HG03025 (cell line): Measurements from ENCODE around the gene TMEM51.

Experiments used
- ATAC-seq: cut with Tn5 transposase; IDR thresholded peaks from one replicate; pipeline ENCODE4 v1.9.1; 2021; ENCODE audit warnings: mild to moderate bottlenecking, moderate library complexity; ENCODE audit not compliant: unreplicated experiment, low FRiP score

Gene TMEM51

DNA sequence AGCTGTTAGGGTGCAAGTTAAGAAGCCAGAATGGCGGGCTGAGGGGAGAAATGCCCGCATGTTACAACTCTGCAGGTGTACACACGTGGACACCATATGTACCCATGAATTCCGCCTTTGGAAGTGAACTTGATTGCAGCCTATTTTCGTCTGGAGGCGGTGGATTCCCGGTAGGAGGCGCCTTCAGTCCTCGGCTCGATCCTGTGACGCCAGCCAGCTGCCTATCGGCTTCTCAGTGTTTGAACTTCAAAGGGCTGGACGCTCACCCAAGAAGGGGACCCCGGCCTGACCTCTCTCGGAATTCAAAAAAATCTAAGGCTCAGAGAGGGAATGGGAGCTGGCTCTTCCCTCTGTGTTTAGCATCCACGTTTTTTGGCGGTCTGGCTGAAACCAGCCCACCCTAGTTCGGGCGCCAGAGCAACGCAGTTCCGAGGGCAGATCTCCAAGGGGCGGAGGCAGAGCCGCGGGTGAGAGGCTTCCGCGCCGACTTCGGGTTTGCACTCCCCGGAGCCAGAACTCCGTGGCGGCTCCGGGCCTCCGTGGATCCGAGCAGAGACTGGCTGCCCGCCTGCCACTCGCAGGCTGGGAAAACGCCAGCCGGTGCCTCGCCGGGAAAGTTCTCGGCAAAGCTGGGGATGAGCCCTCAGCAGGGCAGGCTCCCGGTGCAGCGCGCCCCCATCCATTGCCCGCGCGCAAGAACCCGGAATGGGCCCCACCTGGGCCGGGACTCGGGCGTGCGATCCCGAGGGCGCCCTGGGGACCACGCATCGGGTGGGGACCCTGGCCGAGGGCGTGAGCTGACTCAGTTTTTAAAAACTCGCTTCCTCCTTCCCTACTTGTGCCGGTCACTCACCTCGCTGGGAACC lies 996 bp upstream of the TMEM51 start:
- no peak for ATAC-seq

DNA sequence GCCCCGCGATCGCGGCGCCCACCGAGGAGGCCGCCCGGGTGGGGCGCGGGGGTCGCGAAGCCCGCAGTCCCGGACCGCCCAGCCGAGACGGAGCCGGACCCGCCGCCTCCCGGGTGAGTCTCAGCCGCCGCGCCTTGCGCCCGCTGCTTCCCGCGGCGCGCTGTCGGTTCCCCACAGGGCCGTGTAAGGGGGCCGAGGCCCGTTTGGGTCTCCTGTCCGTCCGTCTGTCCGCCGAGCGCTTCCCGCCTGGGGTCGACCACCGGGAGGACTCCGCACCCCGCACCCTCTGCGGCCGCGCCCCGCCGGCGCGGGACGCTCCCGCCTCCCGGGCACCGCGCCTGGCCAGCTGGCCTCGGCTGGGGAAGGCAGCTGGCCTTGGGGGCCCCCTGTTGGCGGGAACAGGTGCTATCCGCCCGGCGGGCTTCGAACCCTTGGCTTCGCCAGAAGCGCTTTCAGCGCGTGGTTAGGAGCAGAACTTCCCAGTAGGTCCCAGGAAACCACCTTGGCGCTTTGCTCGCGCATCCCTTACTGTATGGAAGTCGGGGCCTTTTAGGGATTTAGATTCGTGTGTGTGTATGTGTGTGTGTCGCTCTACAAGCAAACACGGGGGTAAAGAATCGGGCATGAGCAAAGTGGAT lies 414 bp downstream of the TMEM51 start:
- no peak for ATAC-seq

DNA sequence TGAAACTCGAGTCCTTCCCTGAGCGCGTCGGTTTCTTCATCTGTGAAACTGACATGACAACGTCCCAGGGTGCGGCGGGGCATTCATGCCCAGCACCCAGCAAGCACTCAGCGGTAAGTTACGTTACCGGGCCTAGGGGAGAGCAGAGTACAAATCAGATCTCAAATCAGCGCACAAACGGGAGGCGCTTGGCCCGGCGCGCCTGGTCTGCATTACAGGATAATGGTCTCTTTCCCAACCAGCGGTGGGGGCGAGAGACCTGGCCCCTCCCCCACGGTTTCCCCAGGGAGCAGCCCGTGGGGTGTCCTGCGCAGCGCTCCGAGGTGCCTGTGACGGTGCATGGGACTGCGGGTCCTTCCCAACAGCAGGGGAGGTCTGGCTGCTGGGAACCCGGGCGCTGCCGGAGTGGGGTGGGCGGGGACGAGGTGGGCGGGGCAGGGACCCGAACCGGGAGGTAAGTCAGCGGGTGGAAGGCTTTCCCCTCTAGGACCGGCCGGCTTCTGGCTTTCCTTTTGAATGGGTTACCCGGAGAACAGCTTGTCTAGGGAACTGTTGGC lies 1.0 kb downstream of the TMEM51 start:
- ATAC-seq: no peak

DNA sequence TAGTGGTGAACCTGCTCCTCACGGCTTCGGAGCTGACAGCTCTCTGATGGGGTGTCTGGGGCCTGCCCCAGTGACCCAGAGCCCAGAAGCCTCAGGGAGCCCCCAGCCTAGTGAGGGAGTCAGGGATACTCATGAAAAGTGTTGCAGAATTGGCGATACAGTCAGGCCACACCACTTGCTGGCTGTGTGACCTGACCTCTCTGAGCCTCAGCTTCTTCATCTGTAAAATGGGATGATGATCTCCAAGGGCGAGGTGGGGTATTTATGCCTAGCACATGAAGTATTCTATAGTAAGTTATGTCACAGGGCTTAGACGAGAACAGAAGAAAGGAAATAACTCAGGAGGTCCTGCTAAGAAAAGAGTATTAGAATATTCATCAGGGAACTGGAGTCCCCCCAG lies 1.6 kb downstream of the TMEM51 start:
- no peak for ATAC-seq

DNA sequence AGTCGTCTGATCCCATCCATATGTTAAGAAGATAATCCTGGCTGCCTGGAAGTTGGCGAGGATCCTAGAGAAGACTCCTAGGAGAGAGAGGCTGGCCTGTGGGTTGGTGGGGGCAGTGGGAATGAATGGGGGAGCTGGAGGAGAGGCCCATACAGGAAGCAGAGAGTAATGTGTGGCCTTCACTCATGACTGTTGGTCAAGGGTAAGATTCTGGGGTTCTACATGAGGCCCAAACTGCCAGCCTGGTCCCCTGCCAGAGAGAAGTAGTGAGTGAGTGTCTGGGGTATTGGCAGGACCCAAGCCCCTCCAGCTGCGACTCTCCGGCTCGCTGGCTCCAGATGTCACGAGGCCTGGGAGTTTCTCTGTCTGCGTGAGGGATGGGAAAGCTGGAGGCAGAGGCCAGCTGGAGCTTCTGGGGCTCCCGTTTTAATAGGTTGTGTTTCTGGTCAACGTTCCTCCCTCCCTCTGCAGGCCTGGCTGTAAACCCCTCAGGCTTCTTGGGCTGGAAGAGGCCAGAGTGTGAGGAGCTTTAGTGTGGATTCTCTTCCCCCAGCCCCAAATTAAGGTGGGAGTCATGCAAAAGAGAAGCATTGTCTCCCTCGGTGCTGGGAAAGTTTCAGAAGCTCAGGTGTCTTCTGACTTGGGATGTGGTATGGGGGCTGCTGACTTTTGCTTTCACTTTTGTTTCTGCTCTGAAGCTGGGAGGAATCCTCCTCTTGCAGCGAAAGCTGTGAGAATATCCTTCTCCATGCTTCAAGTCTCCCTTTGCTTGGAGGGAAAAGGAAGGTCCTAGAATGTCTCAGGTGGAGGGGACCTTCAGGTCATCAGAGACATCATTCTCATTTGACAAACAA lies 2.6 kb downstream of the TMEM51 start:
- ATAC-seq: no peak

DNA sequence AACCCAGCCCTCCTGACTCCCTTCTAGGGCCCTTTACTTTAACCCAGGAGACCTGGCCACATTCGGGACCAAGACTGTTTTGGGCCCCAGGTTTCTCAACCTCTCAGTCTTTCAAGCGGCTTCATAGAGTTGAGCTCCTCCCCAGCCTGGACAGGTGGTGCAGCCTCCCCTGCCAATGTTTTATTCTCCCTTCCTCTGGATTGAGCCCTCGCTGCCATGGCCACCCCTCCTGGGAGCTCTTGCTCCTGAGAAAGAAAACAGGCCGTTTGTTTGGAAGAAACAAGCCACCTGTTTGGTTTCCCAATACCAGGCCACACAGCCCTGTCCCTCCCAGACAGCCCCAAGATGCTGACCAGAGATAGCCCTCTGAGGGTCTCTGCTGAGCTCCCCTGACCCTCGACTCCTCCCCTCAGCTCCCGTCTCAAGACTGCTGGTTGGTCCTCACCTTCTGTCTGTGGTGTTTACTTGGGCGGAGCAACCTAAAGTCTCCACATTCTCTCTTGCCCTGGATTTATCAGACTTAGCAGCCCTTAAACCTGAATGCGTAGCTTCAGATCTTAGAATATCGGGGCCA lies 3.3 kb downstream of the TMEM51 start:
- no peak for ATAC-seq

DNA sequence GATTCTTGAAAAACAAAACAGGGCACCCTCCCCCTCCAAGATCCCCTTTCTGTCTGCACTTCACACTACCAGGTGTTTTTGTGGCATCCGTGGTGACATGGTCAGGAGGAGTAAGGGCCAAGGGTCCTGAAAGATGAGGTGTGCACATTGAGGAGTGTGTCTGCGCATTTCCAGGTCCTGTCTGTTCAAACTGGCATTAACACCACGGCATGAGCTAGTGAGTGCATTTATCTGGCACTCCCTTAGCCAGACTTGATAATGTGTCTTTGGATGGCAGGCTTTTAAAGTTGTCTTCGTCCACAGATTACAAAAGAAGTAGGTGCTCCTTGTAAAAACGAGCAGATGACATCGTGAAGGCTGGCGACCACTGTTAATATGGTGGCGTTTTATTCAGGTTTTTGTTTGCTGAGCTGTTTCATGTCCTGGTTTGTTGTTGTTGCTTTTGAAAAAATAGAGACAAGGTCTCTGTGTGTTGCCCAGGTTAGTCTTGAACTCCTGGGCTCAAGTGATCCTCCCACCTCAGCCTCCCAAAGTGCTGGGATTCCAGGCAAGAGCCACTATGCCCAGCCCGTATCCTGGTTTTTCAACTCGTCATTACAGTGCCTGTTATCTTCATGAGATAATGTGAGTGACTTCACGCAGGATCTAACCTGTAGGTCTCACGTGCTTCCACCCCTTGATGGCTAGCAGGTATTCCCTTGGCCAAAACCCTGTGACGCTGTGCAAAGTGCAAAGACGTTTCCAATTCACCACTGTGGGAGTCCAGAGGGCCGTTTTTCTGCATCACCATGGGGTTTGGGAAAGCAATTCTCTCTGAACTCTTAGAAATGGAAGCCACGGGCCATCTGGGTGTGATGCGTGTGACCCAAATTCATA lies 4.2 kb downstream of the TMEM51 start:
- ATAC-seq: no peak

DNA sequence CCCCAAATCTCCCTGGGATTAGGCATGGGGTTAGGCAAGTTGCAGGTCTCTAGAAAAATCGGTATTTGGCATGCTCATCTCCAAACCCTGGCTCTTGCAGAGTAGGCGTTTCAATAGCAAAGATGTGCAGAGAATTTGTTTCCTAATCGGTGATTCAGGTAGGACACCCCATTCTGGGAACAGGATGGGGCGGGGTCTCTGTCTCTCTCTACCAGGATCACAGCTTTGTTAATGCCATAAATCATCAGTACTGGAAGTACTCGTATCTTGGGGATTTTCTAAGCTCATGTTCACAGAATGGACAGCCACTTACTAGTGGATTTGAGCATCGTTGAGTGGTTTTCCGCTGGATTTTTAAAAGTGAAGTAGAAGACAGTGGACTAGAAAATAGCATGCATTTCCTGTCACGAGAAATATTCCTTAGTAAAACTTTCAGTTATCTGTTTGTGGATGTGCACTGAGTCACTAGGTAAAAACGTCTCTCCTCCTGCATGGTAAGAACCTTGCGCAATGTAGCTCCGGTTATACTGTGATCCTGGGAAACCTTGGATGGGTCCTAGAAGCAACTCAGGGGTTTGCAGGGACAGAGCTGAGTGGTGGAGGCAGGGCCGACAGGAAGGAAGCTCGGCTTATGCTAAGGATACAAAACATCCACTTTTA lies 5.1 kb downstream of the TMEM51 start:
- ATAC-seq: no peak

DNA sequence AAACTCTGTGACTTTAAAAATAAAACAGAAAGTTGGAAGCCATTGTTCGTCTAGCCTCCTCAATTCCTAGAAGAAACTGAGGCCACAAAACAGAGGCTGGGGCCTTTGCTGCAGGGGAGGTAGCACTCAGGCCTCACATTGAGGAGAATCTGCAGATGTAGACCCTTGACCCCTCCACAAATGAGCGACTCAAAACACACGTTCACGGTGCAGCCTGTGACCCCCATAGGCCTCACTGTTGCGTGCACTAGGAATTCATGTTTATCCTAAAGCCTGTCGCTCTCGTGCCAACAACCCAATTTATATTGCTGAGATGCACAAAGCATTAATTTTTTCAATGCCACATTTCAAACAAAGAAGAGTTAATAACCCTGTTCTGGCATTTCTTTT lies 5.6 kb downstream of the TMEM51 start:
- ATAC-seq: no peak

DNA sequence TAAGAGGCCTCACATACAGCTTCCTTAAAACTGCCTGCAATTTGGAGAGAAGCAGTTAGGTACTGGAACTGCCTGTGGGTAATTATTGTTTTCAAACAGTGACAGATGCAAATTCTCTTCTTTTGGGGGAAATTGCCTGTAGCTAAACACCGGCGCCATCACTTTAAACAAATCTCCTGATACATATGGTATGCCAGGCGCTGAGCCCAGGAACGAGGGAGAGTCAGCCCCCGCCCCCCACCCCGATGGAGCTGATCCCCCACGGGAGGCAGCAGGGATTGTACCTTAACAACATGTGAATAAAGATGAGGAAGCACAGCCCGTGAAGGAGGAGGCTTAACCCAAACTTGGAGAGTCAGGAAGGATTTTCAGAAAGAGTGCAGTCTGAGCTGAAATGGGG lies 7.1 kb downstream of the TMEM51 start:
- no peak for ATAC-seq

DNA sequence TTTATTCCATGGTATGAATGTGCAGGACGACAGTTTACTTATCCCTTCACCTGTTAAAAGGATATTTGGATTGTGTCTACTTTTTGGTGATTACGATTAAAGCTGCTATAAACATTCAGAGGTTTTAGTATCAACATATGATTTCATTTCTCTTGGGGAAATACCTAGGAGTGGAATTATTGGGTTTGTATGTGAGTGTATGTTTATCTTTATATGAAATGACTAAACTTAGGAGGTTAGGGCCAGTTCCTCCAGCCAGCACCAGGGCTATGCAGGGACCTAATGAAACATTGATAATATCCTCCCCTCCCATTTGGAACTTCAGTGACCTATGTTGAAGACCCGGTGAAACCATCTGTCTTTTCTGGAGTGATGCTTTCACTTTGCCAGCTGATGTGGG lies 13.8 kb downstream of the TMEM51 start:
- ATAC-seq: no peak

DNA sequence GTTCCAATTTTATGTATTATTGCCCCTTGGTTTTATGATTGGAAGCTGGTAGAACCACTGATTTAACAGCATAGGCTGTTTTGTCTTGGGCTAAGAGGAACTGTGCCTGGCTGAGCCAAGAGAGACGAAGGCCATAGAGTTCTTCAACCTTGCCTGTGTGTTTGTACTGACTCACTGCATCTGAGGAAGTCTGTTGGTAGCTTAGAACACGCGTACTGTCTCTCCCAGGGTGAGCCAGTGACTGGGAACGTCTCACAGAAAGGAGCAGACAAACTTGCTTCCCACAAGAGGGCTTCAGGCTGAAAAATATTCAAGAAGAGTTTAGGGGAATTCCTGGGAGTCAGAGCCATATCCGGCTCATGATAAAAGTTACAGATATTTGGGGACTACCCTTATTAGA lies 14.9 kb downstream of the TMEM51 start:
- ATAC-seq: no peak

DNA sequence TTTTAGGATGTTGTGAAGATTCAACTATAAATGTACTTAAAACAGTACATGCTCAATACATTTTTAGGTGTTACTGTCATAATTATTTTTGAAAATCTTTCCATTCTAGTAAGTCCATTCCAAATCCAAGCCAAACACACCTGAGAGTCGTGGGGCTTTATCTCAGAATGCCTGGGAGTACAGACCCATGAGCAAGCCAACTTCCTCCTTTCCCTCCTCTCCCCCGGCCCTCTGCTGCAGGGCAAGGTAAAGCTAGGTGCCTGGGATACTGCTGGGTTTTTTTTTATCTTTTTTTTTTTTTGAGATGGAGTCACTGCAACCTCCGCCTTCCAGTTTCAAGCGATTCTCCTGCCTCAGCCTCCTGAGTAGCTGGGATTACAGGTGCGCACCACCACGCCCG lies 16.5 kb downstream of the TMEM51 start:
- ATAC-seq: no peak

DNA sequence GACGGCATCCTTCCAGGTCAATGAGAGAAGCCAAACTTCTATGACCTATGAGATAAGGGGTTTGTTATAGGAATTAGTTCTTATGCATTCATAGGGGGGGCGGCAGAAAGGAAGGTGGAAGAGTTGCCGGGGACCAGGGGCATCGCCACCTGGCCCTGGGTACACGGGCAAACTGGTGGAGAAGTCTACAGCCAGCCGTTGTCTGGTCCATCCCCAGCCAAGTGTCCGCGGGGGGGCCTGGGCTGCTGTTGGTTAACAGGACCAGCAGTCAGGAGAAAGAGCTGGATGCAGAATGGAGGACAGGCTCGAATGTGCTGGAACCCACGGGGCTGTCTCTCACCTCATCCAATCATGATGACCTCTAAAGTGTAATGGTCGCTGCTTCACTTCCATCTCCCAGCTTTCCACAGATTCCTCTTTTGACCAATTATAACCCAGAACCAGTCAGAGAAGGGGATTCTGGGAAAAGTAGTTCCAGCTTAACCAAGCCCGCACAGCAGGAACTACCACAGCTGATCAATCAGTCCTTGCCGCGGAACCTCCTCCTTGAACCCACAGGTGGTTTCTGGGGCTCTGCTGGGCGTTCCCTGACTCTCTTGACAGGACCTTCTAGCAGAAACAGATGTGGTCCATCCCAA lies 17.8 kb downstream of the TMEM51 start:
- ATAC-seq: no peak

DNA sequence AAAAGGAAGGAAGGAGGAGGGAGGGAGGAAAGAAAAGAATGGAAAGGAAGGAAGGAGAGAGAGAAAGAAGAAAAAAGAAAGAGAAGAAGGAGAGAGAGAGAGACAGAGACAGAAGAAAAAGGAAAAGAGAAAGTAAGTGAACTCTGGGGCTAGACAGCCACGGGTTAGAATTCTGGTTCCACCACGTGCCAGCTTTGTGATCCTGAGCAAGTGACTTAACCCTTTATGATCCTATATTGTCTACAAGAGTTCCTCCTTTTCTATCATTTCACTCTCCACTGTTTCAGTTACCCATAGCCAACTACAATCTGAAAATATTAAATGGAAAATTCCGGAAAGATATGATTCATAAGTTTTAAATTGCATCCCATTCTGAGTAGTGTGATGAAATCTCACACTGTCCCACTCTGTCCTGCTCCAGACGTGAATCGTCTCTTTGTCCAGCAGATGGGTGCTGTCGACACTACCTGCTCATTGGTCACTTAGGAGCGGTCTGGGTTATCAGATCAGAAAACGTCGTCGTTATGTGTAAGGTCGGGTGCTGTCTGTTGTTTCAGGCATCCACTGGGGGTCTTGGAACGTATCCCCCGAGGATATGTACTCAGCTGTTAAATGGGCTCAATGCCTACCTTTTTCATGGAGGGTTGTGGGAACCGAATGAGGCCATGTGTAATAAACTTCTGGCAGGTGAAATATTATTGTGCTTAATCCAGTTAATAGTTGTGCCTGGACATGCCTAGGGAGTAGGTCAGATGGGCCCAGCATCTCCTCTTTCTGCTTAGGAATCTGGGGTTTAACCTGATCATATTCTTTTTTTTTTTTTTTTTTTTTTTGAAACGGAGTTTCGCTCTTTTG lies 19.1 kb downstream of the TMEM51 start:
- no peak for ATAC-seq

DNA sequence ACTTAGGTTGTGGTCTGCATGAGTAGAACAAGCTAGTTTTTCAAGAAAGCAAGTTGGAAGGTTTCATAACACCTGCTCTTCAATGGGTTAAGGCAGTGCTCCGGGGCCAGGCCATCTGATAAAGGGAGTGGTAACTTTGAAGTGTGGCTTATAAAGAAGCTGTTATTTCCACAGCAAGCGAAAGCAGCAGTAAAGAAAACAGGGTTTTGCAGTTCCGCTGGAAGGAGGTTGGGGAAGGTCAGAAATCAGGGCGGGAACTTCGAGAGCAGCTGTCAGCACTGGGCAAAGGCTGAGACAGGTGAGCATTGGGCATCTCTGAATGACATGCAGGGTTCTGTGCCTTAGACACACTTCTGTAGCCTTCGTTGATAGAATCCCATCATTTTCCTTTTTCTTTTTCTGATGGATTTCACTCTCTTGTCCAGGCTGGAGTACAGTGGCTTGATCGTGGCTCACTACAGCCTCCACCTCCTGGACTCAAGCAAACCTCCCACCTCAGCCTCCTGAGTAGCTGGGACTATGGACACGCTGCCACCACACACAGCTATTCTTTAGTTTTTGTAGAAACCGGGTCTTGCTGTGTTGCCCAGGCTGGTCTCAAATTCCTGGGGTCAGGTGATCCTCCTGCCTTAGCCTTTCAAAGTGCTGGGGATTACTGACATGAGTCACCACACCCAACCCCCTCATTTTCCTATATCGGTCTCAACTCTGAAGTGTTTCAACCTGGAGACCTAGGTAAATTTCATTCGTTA lies 20.5 kb downstream of the TMEM51 start:
- no peak for ATAC-seq

DNA sequence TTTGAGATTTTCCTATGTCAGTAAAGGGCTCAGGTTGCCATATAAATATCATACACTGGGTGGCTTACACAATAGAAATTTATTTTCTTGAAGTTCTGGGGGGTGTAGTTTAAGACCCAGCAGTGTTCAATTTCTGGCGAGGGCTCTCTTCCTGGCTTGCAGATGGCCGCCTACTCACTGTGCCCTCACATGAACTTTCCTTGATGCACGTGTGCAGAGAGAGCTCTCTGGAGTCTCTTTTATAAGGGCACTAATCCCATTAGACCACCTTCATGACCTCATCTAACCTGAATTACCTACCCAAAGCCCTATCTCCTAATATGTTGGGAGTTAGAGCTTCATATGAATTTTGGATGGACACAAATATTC lies 21.1 kb downstream of the TMEM51 start:
- ATAC-seq: no peak
